Measurements from ENCODE around the gene DMRTB1.
"Not testable (repeated sequence)": the region's sequence is repeated elsewhere in the genome, so short reads cannot be mapped to it uniquely, and the experiment has no call there.

The DMRTB1 gene

DNA sequence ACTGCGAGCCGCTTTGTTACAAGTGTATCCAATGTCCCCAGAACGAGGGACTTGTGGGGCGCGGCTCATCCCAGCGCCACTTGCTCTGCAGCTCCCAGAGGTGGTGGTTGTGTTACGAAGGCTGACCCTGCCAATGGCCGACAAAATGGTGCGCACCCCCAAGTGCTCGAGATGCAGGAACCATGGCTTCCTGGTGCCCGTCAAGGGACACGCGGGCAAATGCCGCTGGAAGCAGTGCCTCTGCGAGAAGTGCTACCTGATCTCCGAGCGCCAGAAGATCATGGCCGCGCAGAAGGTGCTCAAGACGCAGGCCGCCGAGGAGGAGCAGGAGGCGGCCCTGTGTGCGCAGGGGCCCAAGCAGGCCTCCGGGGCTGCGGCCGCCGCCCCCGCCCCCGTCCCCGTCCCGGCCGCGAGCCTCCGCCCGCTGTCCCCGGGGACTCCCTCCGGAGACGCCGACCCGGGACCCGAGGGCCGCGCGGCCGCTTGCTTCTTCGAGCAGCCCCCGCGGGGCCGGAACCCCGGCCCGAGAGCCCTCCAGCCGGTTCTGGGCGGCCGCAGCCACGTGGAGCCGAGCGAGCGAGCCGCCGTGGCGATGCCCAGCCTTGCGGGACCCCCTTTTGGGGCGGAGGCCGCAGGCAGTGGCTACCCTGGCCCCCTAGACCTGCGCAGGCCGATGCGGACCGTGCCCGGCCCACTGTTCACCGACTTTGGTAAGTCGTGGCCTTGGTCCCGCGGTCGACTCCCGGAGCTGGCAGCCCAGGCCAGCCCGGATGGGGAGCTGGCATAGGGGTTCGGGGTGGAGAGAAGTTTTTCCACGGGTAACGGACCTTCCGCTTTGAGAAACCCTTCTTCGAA is at the start of gene DMRTB1:
DMRTB1 (plus strand) TSS at position 79 of the 855 bp plus-strand sequence; CDS start at position 134, 55 bp downstream.
- no peak for DNase-seq

DNA sequence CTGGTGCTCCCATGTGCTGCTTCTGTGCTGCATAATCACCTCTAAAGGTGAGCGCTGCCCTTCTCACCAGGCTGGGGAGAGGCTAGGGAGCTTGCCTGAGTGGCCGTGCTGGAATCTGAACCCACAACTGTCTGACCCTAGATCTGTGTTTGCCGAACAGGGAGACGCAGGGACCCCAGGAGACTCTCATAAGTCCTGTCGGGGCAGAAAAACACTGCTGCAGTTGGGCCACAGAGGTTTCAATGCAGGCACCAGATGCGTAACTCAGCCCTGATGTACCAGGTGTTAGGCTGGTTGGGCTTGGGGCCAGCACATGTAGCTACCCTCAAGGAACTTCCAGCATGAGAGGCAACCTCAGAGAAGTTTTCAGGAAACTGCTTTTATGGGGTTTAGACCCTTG is 49.5 kb upstream of the DMRTB1 start:
- DNase-seq = no peak

DNA sequence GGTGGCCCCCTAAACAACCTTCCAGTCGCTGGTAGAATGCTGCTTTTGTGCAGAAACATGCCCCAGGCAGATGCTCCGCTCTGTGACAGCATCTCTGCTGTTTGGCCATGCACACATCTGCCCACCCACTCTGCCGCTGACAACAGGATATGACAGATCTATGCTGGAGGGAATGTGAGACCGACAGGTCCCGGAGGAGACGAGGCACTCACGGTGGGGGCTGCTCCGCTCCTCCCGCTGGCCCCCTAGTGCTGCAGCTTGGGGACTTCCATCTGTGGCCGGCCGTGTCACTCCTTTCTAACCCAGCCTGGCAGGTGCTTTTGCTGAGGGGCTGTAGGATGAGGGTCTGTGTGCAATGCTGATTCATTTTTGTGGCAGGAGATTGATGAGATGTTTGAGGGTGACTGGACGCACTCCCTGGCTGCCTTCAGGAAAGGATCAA is 49.1 kb upstream of the DMRTB1 start:
- DNase-seq = no peak

DNA sequence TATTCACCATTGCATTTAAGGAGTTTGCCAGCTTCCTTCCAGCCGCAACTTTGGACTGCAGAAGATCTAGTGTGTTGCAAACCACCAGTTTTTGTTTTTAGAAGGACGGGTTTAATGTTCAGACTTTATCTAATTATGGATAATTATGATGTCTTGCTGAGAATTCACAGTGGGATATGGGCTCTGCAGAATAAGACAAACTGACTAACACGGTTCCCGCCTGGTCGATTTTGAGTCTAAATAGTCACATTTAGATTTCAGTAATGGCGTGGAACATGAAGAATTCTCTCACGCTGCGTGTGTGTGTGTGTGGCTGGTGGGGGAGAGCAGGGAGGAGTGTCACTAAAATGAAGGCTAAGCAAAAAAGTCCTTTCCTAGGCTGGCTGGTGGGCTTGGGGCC is 48.5 kb upstream of the DMRTB1 start:
- no peak for DNase-seq

DNA sequence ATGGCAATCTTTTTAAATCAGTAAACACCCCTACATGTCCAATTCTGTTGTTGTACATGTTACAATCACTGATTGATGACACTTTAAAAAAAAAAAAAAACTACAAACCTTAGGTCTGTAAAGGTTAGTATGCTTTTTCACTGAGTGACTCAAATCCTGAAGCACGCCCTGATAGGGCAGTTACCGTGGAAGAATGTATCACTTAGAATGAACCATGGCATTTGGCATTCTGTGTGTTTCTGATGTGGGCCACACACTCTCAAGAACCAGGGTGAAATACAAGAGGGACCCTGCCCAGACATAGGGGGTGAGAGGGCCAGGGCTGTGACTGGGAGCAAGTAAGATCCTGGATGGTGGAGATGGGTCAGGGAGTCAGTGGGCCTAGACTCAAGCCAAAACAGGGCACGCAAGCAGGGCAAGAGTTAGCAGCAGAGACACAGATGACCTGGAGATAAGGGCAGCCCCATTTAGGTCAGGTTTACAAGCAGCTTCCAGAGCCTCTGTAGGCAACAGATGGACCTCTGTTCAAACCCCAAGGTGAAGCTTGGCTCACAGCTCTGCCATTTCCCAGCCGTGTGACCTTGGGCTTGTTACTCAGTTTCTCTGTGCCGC is 47.6 kb upstream of the DMRTB1 start:
- DNase-seq = no peak

DNA sequence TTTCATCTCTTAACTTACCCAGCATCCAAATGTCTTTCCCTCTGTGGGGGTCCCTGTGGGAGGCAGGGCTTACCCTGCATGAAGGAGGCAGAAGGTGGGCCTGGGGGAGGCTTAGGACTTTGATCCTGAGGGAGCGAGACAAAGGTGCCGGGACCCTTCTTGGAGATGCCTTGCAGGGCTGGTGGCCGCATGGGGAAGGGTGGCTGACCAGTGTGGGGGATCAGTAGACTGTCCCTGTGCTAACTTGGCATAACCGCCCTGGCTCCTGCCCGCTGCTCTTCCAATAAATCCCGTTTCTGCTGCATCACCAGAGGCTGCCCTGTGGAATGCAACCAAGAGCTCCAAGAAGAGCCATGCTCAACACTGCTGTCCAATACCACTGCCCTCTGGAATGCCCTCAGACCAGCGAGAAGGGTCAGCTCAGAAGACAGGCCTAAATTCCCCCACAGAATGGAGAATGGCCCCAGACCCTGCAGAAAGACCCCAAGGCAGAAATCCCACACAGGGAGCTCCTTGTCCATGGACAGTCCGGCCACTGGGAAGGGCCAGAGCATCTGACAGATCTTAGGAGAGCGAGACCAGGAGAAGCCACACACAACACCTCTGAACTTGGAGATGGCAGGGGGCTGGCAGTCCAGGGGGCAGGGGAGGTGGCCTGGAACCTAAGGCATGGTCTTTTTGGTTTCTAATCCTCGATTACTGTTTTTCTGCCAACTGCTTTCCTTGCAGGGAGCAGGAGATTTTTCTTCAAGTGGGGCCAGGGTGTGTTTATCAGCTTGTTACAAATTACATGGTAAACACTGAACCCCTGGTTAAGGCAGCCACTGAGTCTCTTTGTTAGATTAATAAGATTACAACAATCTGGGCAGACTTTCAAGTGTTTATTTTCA is 46.7 kb upstream of the DMRTB1 start:
- DNase-seq = no peak

DNA sequence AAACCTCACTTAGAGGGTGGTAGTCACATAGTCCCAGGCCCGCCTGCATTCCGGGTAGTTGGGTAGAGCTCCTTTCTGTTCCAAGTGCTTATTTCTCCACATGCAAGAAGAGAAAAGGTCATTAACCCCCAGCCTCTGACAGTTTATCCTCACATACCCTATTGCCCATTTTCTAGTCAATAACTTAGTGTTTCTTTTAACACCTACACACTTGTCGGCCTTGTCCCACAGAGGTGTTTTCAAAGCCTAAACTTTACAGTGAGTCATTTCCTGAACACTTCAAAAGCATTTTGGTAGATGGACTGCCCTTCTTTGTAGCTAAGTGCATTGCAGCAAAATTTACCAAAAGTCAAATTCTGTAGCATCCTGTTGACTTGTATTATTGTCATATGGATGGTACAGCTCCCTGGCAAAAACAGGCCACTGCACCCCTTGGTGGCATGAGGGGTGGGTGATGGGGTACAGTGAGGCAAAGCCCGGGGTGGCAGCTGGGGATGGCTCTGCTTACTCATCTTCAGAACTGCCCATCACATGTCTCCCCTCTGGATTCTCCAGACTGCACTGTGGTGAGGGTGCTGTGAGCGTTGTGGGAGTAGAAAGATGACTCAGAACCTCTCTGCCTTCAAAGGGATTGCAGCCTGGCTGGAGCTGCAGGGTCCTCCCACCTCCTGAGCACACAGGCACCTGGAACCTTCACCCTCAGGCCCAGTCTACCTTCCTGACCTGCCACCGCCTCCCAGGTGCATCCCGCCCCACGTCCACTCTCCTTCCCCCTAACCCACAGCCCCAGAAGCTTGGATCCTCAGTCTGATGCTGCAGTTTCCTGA is 45.8 kb upstream of the DMRTB1 start:
- no peak for DNase-seq

DNA sequence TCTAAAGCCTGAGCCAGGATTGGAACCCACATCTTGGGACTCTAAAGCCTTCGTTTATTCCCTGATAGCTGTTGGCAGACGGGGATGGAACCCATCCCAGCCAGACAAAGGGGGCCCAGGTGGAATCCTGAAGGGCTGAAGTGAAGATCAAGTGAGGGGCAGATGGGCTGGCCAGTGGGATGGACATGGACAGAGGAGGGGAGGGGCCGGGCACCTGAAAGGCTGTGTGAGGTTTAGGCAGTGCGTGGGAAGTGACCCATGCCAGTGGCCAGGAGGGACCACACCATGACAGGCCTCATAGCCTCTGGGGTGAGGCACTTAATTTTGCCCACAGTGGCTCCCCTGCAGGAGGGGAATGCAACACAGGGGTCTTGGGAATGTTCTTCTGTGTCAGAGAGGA is 44.6 kb upstream of the DMRTB1 start:
- DNase-seq = no peak

DNA sequence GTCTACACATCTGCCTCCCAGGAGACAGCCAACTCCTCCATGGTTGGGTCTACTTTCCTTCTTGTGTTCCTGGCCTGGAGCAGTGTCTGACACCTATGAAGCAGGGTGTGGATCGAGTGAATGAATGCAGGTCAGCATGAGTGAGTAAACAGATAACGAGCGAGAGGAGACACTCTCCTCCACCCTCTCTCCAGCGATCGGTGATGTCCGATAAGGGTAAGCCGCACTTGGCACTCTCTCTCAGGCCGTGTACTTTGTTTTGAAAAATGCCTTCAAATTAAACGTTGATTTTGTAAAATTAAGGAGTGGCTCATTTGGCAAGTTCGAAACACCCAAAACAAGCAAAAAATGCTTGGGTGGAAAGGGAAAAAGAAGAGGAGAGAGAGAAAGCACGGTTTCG is 43.8 kb upstream of the DMRTB1 start:
- no peak for DNase-seq

DNA sequence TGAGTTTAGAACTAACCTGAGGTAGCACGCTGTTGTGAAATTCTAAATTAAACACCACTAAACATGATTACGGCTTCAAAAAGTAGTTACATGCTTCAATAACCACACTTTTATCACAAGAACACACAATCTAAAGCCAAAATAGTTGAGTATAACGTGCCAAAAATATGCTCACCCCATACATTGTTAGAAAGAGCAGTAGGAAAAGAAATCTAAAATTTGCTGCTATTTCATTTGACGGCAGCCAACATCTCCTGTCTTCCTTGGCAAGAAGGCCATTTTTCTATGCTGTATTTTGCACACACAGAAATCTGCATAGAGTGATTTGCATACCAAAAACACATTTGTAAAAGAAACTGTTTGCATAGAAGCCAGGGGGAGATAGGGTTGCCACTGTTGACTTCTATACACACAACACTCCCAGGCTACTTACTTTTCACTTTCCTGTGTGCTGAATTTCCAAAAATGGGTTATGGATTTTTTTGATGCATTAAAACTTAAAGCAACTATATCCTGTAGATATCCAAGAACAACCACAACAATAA is 42.9 kb upstream of the DMRTB1 start:
- no peak for DNase-seq

DNA sequence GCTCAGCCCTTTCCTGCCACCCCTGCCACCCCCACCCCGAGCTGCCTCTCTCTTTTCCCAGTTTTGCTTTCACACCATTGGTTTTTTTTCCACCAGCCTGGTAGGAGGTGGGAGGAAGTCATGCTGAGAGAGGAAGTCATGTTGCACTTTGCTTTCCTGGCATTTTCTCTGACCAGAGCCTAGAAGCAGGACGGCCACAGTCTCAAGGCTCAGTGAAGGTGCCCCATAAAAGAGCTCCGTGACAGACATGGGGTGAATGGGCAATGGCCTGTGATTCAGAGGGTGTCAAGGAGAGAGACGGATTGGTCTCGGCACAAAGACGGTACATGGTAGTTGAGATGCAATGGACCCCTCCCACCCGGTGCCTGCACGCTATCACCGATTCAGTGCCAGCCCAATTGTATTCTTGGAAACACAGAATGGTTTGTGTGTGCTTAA is 42.1 kb upstream of the DMRTB1 start:
- DNase-seq = no peak

DNA sequence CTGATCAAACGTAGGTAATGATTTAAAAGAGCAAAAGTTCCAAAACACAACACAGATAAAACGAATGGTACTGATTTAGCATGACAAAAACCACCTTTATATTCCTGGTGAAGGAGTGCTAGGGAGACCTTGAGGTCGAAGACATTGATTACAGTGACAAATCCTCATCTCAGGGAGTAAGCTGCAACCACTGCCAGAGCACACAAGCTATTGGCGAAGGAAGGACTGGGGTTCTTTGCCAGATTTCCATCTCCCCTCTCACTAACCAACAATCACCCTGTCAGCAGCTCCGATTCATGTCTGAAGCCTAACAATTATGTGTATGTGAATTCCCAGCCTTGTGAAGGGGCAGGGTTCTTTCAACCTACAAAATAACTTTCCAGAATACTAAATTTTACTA is 40.2 kb upstream of the DMRTB1 start:
- DNase-seq = no peak

DNA sequence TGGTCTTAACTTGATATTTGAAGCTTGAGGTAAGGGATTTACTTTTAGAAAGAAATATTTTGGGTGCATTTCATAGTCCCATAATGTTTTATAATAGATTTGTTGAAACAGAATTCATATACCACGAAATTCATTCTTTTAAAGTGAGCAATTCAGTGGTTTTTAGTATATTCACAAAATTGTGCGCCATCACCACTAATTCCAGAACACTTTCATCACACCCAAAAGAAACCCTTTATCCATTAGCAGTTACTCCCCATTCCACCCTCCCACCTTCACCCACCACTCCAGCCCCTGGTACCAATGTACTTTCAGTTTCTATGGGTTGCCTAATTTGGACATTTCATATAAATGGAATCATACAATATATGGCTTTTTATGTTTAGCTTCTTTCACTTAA is 38.9 kb upstream of the DMRTB1 start:
- no peak for DNase-seq

DNA sequence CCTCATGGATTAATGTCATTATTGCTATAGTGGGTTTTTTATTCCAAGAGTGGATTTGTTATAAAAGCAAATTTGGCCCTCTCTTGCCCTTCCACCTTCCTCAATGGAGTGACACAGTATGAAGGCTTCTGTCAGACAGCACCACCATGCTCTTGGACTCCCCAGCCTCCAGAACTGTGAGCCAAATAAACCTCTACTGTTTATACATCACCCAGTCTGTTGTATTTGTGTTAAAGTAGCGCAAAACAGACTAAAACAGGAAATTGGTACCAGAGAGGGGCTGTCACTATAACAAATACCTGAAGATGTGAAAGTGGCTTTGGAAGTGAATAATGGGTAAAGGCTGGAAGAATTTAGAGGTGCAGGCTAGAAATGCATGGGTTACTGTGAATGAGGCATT is 38.0 kb upstream of the DMRTB1 start:
- no peak for DNase-seq

DNA sequence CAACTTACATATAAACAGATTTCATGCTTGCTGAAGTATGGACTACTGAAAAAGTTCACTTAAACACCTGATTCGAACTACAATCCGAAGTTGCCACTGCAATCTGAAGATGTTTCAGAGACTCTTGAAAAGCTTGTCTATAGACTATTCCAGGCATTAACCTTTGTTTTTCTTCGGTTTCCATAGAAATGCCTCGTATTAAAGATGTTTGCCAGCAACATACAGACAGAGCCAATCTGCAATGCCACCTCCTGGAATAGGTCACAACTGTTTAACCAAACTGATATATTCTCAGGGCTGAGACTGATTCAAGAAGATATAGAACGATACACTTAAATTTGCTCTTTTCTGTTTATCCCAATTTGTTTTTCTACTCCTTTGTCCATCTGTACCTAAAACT is 28.9 kb upstream of the DMRTB1 start:
- DNase-seq = no peak

DNA sequence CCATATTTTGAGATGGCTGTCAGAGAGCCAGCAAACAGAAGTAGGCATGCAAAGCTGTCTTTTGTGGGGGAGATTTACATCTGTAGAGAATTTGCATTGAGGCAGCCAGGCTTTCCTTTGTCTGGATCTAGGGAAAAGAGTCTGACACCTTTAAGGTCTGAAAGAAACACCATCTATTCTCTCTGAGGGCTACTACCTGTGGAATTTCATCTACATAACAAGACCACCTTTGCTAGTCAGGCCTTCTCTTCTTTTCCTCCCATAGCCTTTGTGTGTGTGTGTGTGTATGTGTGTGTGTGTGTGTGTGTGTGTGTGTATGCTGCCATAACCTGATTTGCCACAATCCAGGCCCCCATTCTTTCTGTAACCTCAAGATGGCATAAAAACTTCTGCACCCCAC is 28.4 kb upstream of the DMRTB1 start:
- DNase-seq = no peak

DNA sequence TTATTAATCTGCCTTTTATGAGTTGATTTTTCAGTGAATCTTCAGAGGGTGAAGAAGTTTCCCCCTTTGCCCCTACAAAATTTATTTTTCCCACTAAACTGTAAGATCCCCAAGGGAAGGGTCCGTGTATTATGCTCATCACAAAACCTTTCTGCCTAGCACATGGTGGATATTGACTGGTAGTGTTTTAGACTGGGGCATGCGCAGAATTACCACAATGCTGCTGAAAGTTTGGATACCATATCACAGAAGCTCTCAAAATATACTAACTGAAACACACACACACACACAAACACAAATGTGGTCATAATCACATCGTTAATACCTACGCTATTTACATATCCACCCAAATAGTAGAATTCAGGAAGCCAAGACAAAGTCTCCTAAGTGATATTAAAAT is 28.0 kb upstream of the DMRTB1 start:
- DNase-seq = no peak

DNA sequence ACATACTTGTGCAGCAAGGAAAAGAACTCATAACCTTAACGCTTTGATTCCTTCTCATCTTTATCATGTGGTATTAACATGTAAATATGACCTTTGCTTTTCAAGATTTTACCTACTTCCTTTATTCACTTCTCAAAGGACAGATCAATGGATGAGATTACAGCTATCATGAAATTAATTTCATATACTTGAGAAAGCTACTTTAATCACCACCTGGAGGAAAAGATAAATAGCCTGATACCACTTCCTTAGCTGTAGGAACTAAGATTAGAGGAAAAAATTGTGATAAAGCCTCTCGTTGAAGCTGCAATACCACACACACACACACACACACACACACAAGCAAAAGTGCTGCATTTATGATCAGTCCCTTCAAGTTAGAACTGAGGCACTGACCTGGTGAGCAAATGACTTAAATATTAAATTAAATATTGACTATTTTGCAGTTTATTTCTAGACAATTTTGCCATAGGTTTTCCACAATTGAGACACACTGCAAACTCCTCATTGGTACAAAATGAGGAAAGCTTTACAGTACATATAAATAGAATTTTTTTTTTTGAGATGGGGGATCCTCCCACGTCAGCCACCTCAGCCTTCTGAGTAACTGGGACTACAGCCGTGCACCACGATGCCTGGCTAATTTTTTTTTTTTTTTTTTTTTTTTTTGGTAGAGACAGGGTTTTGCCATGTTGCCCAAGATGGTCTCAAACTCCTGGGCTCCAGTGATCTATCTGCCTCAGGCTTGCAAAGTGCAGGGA is 27.2 kb upstream of the DMRTB1 start:
- no peak for DNase-seq

DNA sequence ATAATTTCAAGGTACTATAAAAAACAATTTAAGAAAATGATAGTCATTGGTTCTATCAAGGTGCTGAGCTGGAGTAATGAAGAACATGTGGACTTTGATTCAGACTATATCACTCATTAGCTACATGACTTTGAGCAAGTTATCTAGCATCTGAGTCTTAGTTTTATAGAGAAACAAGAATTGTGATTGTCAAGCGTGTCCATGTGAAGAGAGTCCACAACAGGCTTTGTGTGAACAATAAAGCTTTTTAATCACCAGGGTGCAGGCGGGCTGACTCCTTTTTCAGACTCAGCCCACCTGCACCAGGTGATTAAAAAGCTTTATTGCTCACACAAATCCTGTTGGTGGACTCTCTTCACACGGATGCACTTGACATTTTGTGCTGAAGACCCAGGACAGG is 26.6 kb upstream of the DMRTB1 start:
- no peak for DNase-seq

DNA sequence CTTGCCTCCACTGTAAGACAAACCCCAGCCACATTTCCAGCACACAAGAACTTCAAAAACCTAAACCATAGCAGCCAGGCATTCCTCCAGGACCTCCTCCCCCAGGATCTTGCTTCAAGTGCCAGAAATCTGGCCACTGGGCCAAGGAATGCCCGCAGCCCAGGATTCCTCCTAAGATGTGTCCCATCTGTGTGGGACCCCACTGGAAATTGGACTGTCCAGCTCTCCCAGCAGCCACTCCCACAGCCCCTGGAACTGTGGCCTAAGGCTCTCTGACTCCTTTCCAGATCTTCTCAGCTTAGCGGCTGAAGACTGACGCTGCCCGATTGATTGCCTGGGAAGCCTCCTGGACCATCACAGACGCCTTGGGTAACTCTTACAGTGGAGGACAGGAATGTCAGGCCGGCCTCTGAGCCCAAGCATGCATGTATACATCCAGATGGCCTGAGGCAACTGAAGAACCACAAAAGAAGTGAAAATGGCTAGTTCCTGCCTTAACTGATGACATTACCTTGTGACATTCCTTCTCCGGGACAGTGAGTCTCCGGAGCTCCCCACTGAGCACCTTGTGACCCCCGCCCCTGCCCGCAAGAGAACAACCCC is 24.7 kb upstream of the DMRTB1 start:
- not testable (repeated sequence) for DNase-seq

DNA sequence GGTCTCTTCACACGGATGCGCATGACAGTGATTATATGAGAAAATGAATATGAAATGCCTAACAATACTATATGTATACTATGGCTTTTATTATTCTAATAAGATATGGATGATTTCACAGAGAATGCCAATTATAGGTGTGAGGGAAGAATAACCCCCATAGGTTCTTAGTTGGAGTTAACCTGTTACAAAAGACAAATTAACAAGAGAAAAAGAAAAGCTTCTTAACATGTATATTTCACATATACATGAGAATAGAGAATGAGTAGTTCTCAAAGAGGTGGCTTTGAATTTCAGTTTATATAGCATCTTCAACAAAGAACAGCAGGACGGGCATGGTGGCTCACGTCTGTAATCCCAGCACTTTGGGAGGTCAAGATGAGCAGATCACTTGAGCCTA is 24.0 kb upstream of the DMRTB1 start:
- no peak for DNase-seq

Measured in SIG-M5 (cell line).